Transverse colon (tissue), 4 donors: ENCODE data around the gene TERF2IP.

Source experiments
- CTCF ChIP-seq, 5 experiments: fragments of 200-600 bp in 3 of 5; fragments of 450-650 bp in 2 of 5; sonication (generic) in 3 of 5; IDR thresholded peaks; 1 replicate in 2 of 5; 2 replicates in 3 of 5; pipeline ENCODE4 v1.5.1; 2016 to 2017; ENCODE audit warnings: antibody characterized with exemption in 5 of 5, inconsistent platforms in 3 of 5, mild to moderate bottlenecking in 2 of 5, moderate library complexity in 1 of 5
- POLR2AphosphoS5 ChIP-seq, 3 donors: sonication (generic); formaldehyde crosslinking; IDR thresholded peaks; one replicate each; pipeline ENCODE4 v1.6.1; 2016; ENCODE audit warnings: antibody characterized with exemption in 3 of 3

- TF ChIP-seq CTCF (IDR thresholded peaks at IDR 0.05), result no peak
- TF ChIP-seq POLR2AphosphoS5 (IDR thresholded peaks at IDR 0.05), result no peak
Observed at GRCh38 chr16:75653922-75654321, 6.3 kb downstream of the TERF2IP start.
